DMS 273 (cell line): ENCODE measurements around the gene IGF2BP2.
"Not testable (repeated sequence)": the region's sequence is repeated elsewhere in the genome, so short reads cannot be mapped to it uniquely, and the experiment has no call there.

Source experiments
- DNase-seq: peaks from one replicate; lab custom pipeline; 2025; ENCODE audit not compliant: unreplicated experiment; lab: John Stamatoyannopoulos, UW

The IGF2BP2 gene

DNA sequence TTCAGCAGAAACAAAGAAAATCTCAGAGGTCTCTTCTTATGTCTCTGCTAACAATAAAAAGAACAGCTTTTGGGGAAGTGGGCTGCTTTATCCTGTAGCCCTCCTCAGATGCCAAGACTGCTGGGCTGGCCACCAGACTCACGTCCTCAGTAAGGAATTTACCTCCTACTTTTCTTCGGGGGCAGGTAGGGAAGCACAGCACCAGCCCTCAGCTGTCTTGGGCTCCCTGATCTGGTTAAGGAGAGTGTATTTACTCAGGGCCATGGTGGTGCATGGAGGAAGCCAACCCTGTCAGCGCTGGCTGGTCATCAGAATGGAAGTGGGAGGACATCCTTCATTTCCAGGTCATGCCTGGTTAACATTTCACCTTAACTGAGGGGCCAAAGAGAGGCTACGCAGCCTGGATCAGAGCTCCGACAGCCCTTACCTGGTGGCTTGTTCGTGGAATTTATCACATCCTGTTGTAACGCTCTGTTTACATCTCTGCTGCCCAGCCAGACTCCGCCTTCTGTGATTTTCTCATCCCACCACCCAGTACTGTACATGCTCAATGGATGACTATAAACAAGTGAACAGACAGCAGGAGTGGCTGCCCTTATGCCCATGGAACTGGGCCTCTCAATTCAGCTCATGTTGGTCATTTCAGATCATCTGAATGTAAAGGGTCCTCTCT lies 108.3 kb downstream of the IGF2BP2 start:
- peak; percentile 77 for DNase-seq

DNA sequence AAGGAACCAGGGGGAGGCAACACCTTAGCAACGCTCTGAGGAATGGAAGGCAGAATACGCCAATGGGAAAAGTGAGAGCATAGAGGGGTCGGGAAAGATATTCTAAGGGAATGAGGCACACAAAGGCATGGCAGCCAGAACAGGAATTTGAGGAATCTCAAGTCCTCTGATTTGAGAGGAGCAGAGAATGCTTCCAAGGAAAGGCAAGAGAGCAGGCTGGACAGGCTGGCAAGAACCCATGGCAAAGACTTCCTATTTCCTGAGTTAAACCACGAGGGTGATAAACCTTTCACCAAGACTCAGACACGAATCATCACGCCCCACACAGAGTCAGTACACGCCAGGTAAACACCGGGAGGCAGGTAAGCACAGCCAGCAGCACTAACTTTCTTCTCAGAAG lies 109.8 kb downstream of the IGF2BP2 start:
- no peak for DNase-seq

DNA sequence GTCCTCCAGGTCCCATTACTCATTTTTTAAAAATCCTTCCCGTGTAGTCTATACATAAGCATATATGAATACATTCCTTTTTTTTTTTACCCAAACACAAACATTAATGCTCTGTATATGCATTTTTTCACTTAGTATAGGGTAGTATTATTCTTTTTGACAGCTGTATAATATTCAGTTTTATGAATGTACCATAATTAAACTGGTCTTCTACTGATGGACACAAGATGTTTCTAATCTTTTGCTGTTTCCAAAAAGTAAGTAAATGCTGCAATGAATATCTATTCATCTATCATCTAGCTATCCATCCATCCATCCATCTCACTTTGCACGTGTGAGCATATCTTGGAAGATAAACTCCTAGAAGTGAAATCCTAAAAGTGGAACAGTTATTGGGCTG lies 110.8 kb downstream of the IGF2BP2 start:
- no peak for DNase-seq

DNA sequence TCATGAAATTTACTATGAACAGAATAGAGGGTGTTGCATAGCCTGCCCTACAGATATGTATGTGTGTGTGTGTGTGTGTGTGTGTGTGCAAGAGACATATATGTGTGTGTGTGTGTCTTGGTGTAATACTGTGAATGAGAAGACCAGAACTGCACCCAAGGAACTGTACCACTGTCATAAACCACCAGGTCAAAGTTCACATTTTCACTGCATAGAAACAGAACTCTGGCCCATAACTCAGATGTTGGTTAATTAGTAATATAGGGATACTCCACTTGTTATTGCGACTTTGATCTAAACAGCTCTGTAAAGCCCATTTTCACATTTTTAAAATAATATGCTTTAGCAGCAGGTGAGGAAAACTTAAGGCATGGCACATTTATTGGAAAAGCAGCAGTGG lies 111.8 kb downstream of the IGF2BP2 start:
- DNase-seq = no peak

DNA sequence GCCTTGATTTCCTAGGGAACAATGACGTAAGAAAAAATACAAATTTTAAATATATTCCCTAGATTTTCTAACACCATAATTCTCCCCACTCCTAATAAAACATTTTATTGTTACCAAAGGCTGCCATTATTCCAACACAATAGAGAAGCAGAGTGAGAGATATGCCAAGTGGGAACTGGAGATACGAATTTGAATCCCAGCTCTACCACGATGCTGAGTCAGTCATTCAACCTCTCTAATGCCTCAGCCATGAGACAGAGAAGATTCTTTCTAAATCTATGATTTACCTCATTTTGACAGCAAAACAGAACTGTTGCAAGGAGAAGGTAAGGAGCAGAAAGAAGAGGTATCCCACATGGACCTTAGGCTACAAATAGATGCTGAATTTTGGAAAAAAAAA lies 112.5 kb downstream of the IGF2BP2 start:
- no peak for DNase-seq

DNA sequence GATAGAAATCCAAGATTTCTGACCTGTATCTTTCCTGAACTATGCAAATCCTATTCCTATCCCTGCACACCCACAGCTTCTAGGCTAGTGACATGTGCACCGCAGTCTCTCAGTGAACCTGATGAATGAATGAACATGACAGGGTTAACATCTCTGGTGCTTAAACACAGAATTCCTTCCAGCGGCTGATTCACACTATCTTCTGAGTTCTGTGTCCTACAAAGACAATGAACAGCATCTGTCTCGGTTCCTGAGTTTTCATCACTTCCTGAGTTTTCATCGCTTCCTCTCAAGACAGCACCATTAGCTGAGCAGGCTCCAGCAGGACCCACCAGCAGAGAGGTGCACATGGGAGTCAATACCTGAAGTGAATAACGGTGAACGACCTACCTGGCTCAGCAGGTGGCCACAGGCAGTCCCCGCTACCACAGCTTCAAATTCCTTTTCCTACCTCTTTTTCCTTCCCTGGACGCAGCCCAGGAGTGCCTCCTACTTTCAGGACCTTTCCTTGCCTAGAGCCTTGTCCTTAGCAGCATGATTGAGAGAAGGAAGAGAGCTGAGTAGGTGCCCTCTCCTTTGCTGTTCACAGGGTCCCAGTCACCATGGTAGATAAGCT lies 113.5 kb downstream of the IGF2BP2 start:
- no peak for DNase-seq

DNA sequence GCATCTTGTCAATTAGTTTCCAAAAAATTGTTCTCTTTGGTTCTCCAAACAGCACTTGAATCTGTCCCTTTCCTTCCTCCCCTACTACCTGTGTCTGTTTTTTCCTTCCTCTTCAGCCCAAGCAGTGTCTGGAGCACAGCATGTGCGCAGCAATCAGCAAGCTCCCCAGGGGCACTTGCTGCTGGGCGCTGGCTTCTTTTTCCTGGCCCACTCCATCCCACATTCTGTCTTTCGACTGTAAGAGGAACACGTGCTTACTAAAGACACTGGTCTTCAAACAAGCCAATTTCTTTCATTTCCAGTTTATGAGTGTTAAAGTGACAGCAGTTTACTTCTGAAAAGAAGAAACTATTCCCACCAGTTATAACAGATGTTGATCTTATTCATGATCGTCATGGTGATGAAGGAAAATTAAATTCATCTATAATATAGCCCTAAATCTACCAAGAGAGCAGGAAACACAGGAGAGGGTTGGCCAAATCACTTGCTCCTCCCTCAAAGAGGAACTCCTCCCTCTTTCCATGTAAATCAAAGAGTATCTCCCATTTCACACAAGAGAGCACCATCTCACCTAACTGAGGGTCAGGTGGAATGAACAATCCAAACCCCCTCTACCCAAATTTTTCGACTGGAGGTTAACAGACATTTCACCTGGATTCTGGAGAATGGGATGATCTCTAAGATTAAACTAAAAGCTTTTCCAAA lies 115.4 kb downstream of the IGF2BP2 start:
- DNase-seq = peak; percentile 62

DNA sequence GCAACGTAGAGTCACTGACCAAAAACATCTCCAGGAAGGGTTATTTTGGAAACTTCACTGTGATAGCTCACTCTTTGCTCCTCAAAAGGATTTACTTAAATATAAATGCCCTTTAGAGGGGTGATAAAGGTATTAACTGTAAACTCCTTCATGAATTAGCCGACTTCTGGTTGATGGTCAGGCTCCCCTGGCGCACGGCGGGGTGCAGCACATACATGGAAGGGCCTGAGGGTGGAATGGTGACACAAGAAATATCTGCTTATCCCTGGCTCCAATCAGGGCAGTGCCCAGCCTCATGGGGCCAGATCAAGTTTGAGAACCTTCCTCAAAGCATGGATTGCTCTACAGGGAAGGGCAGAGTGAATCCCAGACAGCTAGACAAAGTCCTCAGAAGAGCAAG lies 116.5 kb downstream of the IGF2BP2 start:
- no peak for DNase-seq

DNA sequence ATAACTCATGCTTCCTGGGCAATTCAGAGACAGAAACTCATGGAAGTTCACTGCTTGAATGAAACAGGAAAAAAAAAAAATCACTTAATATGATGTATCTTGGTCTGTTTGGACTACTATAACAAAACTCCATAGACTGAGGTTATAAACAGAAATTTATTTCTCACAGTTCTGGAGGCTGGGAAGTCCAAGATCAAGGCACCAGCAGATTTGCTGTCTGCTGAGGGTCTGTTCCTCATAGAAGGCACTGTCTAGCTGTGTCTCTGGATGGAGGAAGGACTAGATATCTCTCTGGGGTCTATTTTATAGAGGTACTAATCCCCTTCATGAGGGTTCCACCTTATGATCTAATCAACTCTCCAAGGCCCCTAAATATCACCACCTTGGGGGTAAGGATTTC lies 119.3 kb downstream of the IGF2BP2 start:
- DNase-seq = no peak

DNA sequence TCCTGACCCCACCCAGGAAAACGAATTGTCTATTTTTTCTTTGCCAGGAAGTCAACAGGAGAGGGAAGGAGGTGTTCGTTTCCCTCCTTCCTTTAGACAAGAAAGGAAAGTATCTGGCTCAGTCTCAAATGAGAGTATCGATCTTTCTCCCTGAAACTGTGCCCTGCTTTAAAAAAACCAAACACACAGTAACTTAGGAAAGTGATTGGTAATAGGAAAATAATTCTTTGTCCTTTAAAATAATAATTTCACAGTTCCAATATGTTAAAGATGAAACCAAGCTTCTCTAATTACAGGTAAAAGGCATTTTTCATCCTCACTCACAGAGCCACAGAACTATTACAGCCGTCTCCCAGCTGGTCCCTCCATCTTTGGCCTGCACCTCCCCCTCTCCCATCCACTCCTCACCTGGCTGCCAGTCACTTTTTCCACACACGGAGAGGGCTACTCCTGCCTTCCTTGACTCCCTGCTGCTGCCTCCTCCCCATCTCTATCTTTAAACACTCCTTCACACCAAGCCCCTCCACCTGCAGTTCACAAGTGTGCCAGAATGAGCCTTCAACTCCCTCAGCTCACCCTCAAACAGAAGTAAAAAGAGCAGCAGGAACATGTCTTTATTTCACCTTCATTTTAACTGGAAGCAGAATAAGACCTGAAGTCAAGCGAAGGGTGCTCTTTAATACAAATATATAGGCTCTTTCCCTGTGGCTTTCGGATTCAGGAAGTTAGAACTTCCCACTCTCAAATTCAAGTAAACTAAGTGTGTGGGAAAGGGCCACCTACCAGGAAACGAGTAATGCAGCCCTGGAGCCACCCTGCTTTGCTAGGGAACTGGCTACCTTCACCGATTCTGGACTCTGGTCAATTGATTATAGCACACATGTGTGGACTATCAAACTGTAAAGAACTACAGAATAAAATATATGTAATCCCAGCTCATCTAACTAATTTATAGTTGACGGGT lies 122.3 kb downstream of the IGF2BP2 start:
- DNase-seq = no peak

DNA sequence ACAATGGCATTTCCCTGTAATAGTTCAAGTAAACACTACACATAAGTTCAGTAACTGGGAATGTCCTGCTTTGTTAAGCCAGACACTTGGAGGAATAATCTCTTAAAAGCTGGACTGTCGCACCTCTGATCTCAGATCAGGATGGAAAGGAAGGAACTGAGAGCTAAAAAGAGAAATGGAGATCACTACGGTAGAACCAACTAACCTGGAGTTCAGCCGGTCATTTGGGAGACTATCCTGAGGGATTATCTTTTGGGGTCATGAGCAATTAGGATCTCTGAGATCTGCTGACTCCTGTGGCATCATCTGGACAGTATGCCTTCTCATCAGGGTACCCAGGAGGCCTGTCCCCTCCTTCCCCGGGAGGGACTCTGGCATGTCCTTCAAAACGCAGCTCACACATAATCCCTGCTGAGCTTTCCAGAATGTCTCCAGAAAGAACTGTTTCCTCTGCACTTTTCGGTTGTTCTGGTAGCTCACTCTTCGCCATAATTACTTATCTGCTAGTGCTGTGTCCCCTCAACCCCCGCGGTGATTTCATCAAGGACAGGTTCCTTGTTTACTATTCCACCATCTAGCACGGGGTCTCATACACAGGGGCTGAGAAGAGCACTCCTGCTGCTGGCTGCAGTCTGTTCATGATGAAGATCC lies 123.1 kb downstream of the IGF2BP2 start:
- DNase-seq = no peak

DNA sequence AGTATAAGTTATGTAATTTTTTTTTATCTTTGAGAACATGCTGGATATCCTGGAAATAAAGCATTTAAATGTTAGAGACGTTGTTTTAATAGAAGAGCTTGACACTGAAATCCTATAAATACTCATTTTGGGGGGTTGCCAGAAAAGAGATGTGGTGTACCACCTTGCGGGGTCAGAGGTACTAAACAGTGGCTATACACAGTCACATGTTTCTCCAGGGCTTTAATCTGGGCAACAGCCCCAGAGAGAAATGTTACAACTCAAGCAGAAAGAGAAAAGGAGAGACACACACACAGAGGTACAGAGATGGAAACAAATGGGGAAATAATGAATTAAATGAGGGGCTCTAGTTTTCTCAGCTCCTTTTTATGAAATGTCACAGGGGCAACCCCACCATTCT lies 124.9 kb downstream of the IGF2BP2 start:
- DNase-seq = no peak

DNA sequence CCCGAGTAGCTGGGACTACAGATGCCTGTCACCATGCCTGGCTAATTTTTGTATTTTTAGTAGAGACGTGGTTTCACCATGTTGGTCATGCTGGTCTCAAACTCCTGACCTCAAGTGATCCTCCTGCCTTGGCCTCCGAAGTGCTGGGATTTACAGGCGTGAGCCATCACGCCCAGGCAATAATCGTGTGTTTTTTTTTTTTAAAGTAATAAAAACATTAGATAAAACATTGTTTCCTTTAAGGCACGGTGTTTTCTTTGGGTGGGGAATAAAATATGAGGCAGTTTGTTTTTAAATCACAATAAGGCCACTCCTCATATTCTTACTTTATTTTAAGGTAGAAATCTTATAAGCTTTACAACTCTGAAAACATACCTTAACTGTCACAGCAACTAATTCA lies 127.6 kb downstream of the IGF2BP2 start:
- DNase-seq = not testable (repeated sequence)

DNA sequence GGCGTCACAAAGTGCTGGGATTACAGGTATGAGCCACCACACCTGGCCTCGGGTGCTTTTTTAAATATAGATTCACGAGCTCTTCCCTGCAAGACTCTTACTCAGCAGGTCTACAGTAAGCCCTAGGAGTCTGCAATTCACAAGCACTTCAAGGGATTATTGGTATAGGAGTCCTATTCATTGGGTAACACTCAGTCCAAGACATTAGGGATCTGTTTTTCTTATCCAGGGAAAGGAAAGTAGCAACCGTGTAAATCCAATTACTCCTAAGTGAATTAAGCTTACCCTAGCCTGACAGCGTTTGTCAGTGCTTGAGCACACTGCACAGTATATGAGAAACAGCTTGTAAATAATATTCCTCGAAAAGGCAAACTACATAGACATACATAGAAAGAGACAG lies 128.8 kb downstream of the IGF2BP2 start:
- DNase-seq = no peak

DNA sequence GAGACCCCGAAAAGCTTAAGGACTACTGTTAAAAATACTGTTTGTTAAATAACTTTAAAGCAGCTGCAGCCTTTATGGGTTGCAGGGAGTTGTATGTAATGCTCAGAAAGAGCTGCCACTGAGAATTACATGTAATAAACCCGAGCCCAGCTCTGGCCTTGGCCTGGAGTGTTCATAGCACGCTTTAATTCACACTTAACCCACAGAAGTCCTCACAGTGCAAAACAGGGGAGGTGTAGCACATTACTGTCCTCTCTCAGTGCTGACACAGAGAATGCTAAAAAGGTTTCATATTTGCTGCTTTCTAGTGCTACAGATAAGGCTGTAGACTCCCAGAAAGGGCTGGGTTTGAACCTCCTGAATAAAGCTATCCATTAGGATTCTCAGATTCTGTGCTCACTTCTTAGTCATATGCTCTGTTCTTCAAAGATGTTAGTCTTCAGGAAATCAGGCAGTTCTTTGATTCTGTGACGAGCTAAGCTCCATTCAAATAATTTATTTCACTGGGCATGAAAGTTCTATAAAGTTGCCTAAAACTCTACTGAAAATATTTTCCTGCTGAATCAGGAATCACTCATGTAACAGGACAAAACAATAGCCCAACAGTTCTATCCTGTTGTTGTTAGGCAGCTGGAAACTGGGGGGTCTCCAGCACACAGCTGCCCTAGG lies 130.7 kb downstream of the IGF2BP2 start:
- DNase-seq = no peak

DNA sequence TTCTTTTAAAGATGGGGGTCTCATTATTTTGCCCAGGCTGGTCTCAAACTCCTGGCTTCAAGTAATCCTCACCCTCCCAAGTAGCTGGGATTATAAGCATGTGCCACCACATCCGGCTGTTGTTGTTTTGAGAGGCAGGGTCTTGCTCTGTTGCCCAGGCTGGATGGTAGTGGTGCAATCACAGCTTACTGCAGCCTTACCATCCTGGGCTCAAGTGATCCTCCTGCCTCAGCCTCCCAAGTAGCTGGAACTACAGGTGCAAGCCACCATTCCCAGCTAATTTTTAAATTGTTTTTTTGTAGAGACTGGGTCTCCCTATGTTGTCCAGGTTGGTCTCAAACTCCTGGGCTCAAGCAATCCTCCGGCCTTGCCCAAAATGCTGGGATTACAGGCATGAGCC lies 133.2 kb downstream of the IGF2BP2 start:
- no peak for DNase-seq

DNA sequence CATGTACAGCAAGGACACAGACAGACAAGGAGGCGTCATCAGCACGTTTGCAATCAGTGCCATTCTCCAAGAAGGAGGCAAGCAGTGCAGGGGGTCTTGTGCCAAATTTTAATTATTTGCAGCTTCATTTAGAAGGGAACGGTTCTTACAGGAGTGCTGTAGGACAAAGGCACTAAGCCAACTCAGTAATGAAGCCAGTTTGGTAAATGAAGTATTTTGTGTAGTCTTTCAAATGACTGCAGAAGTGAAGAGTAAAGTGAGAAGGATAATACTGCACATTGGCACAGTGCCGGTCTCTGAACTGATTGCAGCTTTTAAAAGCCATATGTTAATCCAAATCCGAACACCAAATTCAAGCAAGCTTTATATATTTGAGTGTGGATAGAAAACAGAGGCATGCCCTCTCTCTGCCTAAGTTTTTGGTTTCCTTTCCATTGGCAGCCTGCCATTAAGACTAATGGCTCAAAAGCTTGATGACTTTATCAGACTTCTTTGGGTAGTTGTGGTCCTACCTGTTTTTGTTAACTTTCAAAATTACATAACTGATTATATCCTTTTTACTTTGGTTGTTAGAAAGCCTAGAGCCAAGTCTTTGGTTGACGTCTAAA lies 137.5 kb downstream of the IGF2BP2 start:
- DNase-seq = peak; percentile 78

DNA sequence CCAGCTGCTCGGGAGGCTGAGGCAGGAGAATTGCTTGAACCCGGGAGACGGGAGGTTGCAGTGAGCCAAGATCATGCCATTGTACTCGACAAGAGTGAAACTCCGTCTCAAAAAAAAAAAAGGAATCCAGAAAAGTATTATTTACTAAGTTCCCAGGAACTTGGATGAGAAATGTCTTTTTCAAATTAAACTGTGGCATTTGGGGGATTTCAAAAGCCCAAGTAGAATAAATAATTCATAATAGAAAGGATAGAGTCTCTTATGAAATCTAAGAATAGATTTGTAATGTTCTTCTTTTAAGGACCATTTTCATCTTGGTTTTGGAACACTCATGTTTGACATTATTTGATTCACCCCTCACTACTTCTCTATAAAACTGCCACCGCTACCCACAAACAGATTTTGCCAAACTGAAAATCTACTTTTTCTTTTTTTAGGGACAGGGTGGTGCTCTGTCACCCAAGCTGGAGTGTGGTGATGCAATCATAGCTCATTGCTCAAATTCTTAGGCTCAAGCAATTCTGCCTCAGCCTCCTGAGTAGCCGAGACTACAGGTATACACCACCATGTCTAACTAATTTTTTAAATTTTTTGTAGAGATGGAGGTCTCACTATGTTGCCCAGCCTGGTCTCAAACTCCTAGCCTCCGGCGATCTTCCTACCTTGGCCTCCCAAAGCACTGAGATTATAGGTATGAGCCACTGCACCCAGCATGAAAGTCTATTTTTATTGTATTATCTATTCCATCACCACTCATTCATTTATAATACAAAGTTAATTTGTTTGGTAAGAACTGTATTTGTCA lies 139.4 kb downstream of the IGF2BP2 start:
- no peak for DNase-seq

DNA sequence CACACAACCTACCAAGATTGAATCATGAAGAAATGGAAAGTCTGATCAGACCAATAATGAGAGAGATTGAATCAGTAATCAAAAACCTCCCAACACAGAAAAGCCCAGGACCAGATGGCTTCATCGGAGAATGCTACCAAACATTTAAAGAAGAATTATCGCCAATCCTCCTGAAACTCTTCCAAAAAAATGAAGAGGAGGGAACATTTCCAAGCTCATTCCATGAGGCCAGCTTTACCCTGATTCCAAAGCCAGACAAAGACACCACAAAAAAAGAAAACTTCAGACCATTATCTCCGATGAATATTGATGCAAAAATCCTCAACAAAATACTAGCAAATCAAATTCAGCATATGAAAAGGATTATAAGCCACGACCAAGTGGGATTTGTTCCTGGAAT lies 144.6 kb downstream of the IGF2BP2 start:
- no peak for DNase-seq
